Natural killer cell (primary cell): ENCODE results near the gene OR2D3. TPM values are rescaled to one million over a fixed set of nuclear protein-coding genes. Genes with fewer than 3 reads are reported as not detected.
"Not testable (repeated sequence)": the region's sequence is repeated elsewhere in the genome, so short reads cannot be mapped to it uniquely, and the experiment has no call there.

Experiments used
- ATAC-seq, 3 donors: fragments of 150-1000 bp in 2 of 3; fragments of 200-7000 bp in 1 of 3; cut with Tn5 transposase; 1 replicate in 1 of 3; 2 replicates in 2 of 3; pipeline ENCODE4 v1.10.0; 2021; ENCODE audit warnings: mild to moderate bottlenecking in 2 of 3, moderate library complexity in 2 of 3
- DNase-seq, 2 donors: peaks; one replicate each; pipeline versions ENCODE4 v3.0.0 to v3.0.0-alpha.2; 2013 to 2021; ENCODE audit warnings: mixed read lengths in 1 of 2
- H3K27ac ChIP-seq: one replicate; pipeline ENCODE4 v1.5.1; 2013; ENCODE audit warnings: mild to moderate bottlenecking, low read length
- H3K27me3 ChIP-seq: one replicate; pipeline ENCODE4 v1.6.1; 2013; ENCODE audit warnings: low read length; ENCODE audit not compliant: control insufficient read depth, insufficient read depth
- H3K36me3 ChIP-seq: one replicate; pipeline ENCODE4 v1.6.1; 2013; ENCODE audit warnings: low read length; ENCODE audit not compliant: control insufficient read depth, insufficient read depth
- H3K4me1 ChIP-seq: one replicate; pipeline ENCODE4 v1.6.1; 2013; ENCODE audit warnings: low read length; ENCODE audit not compliant: control insufficient read depth, insufficient read depth
- H3K4me3 ChIP-seq: one replicate; pipeline ENCODE4 v1.5.1; 2013; ENCODE audit warnings: low read length
- H3K9me3 ChIP-seq: one replicate; pipeline ENCODE4 v1.6.1; 2013; ENCODE audit warnings: low read length; ENCODE audit not compliant: control insufficient read depth, insufficient read depth
- H3K27ac Mint-ChIP-seq, 2 donors: one replicate each; pipeline ENCODE4 v1.8.0; 2022; ENCODE audit warnings: mild to moderate bottlenecking in 2 of 2, mixed read lengths in 2 of 2, moderate library complexity in 1 of 2
- H3K27me3 Mint-ChIP-seq, 2 donors: one replicate each; pipeline ENCODE4 v1.8.0; 2022; ENCODE audit warnings: low read depth in 2 of 2, mixed read lengths in 2 of 2
- H3K36me3 Mint-ChIP-seq: one replicate; pipeline ENCODE4 v1.8.0; 2022; ENCODE audit warnings: mixed read lengths
- H3K4me1 Mint-ChIP-seq, 2 donors: one replicate each; pipeline ENCODE4 v1.8.0; 2022; ENCODE audit warnings: mixed read lengths in 2 of 2
- H3K4me3 Mint-ChIP-seq: one replicate; pipeline ENCODE4 v1.8.0; 2022; ENCODE audit warnings: mild to moderate bottlenecking, moderate library complexity, mixed read lengths
- H3K9me3 Mint-ChIP-seq, 2 donors: one replicate each; pipeline ENCODE4 v1.8.0; 2022; ENCODE audit warnings: mixed read lengths in 2 of 2
- CTCF ChIP-seq: fragments of 200-600 bp; IDR thresholded peaks from one replicate; pipeline ENCODE4 v1.8.0; 2022; ENCODE audit warnings: antibody characterized with exemption
- WGBS: methylation state at CpG from one replicate; pipeline ENCODE4 v1.1.7; 2013; ENCODE audit warnings: missing lambda C conversion rate; ENCODE audit not compliant: insufficient coverage; 5-methylcytosine and 5-hydroxymethylcytosine counted together
- intact Hi-C: fragments of 100-400 bp; cut with micrococcal nuclease; formaldehyde crosslinking; loops from one replicate; pipeline ENCODE4 v1.14.2; 2022
- total RNA-seq, 4 donors: library from RNA; stranded (reverse); fragments of 120-200 nt in 1 of 4; gene quantifications; one replicate each; pipeline versions ENCODE4 v1.2.3 to v1.2.4, GENCODE V29; 2013 to 2022

Gene OR2D3
- total RNA-seq, 3 donors from 2014 or later (not counting 1 experiment from before 2014, with no cell fraction given) = not detected

DNA sequence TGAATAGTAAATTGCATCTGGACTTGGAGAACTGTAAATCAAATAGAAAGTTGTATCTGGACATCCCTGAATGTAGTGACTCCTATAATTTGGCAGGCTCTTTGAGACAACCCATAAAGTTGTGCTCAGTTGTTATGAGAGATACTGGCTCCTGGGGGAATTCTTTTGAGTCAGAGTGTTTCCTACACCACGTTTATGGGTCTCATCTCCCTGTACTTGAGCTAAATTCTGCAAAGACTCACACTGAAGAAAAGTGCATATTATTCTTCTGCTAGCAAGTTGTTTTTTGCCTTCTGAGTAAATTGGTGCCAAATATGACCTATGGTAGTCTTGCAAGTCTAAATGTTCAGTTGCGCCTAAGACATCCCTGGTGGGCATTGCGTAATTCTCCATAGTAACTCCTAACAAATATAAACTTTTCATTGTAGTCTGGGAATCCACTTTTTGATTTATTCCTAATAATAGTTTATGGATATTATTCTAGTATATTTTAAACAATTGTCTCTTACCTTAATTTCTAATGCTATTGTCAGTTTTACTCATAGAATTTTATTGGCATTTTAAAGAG is 10.4 kb downstream of the OR2D3 start:
- peaks cover 7% of the 10 kb centered on the region for H3K27me3 ChIP-seq
- H3K36me3 ChIP-seq = no peaks in the 10 kb centered on the region
- Mint-ChIP-seq H3K27ac (no peak overlapping the region), H3K9me3 (peaks cover 0 to 2% of the 10 kb centered on the region in 2 donors), H3K4me1 (peaks cover 13 to 16% of the 10 kb centered on the region in 2 donors), H3K36me3 (no peaks in the 10 kb centered on the region), H3K27me3 (peaks cover 8 to 46% of the 10 kb centered on the region in 2 donors), H3K4me3 (no peak overlapping the region)
- no peak overlapping the region for H3K4me3 ChIP-seq
- H3K9me3 ChIP-seq = no peaks in the 10 kb centered on the region
- intact Hi-C loops = no loop called here
- peaks cover 8% of the 10 kb centered on the region for H3K4me1 ChIP-seq
- H3K27ac ChIP-seq = no peak overlapping the region
- TF ChIP-seq CTCF = no peak
- no peak for DNase-seq
- 50% methylated on average over 1 of the region's 3 CpGs for WGBS
- no peak for ATAC-seq

DNA sequence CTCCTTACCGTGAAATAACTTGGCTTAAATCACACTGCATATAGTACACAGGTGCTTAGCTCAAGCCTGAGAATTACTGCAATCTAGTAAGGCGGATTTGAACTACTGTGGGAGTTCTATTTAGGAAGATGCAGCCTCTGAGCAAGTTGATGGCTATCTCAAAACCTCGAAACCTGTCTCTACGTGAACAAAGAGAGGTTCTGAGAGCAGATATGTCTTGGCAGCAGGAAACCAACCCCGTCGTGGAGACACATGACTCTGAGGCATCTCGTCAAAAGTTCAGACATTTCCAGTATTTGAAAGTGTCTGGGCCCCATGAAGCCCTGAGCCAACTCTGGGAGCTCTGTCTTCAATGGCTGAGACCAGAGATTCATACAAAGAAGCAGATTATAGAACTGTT is 11.3 kb downstream of the OR2D3 start:
- Histone ChIP-seq H3K36me3 (no peaks in the 10 kb centered on the region), H3K4me3 (no peak overlapping the region), H3K4me1 (no peaks in the 10 kb centered on the region), H3K27me3 (peaks cover 4% of the 10 kb centered on the region), H3K9me3 (no peaks in the 10 kb centered on the region), H3K27ac (no peak overlapping the region)
- intact Hi-C loops = no loop called here
- no peak for TF ChIP-seq CTCF
- WGBS = 53% methylated on average over 7 of the region's 7 CpGs
- Mint-ChIP-seq H3K9me3 (peaks cover 0 to 2% of the 10 kb centered on the region in 2 donors), H3K4me1 (peaks cover 8% of the 10 kb centered on the region in 2 donors), H3K27ac (no peak overlapping the region), H3K36me3 (no peaks in the 10 kb centered on the region), H3K27me3 (peaks cover 8 to 44% of the 10 kb centered on the region in 2 donors), H3K4me3 (no peak overlapping the region)
- ATAC-seq = no peak
- DNase-seq = peak in 1 of 2 donors; percentile 14

GRCh38 chr11:6941970-6942369 is 21.2 kb downstream of the OR2D3 start:
- no peak overlapping the region for H3K4me3 Mint-ChIP-seq
- no peak overlapping the region for H3K27ac Mint-ChIP-seq
- H3K27me3 ChIP-seq = no peaks in the 10 kb centered on the region
- H3K27ac ChIP-seq = no peak overlapping the region
- no peaks in the 10 kb centered on the region for H3K4me1 Mint-ChIP-seq
- no peaks in the 10 kb centered on the region for H3K4me1 ChIP-seq
- H3K4me3 ChIP-seq = no peak overlapping the region
- no peaks in the 10 kb centered on the region for H3K9me3 ChIP-seq
- intact Hi-C loops = no loop called here
- no peak for DNase-seq
- no peaks in the 10 kb centered on the region for H3K36me3 Mint-ChIP-seq
- no peak for ATAC-seq
- H3K9me3 Mint-ChIP-seq = peaks cover 0 to 2% of the 10 kb centered on the region in 2 donors
- no peaks in the 10 kb centered on the region for H3K27me3 Mint-ChIP-seq
- H3K36me3 ChIP-seq = no peaks in the 10 kb centered on the region
- no peak for TF ChIP-seq CTCF

- Mint-ChIP-seq H3K4me1 (no peaks in the 10 kb centered on the region), H3K4me3 (no peak overlapping the region), H3K9me3 (peaks cover 0 to 2% of the 10 kb centered on the region in 2 donors), H3K36me3 (no peaks in the 10 kb centered on the region), H3K27me3 (no peaks in the 10 kb centered on the region), H3K27ac (no peak overlapping the region)
- no peak overlapping the region for H3K4me3 ChIP-seq
- H3K27ac ChIP-seq = no peak overlapping the region
- DNase-seq (no peak), ATAC-seq (no peak)
- TF ChIP-seq CTCF = no peak
- H3K4me1 ChIP-seq = no peaks in the 10 kb centered on the region
- intact Hi-C loops = no loop called here
- WGBS = 100% methylated on average over 1 of the region's 3 CpGs
- H3K9me3 ChIP-seq = no peaks in the 10 kb centered on the region
- no peaks in the 10 kb centered on the region for H3K27me3 ChIP-seq
- H3K36me3 ChIP-seq = no peaks in the 10 kb centered on the region
These were observed 22.3 kb downstream of the OR2D3 start for GRCh38 chr11:6943131-6943530.

DNA sequence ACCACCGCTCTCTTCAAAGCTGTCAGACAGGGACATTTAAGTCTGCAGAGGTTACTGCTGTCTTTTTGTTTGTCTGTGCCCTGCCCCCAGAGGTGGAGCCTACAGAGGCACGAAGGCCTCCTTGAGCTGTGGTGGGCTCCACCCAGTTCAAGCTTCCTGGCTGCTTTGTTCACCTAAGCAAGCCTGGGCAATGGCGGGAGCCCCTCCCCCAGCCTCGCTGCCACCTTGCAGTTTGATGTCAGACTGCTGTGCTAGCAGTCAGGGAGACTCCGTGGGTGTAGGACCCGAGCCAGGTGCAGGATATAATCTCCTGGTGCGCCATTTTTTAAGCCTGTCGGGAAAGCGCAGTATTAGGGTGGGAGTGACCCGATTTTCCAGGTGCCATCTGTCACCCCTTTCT is 33.4 kb downstream of the OR2D3 start:
- intact Hi-C loops, H3K4me3 ChIP-seq, H3K27me3 Mint-ChIP-seq, H3K27ac Mint-ChIP-seq, H3K27ac ChIP-seq, H3K9me3 ChIP-seq, H3K4me1 Mint-ChIP-seq, H3K9me3 Mint-ChIP-seq, H3K4me3 Mint-ChIP-seq, DNase-seq, H3K27me3 ChIP-seq, ATAC-seq, H3K4me1 ChIP-seq, H3K36me3 Mint-ChIP-seq, H3K36me3 ChIP-seq: not testable (repeated sequence)
- WGBS = 94% methylated on average over 9 of the region's 10 CpGs
